K562 (cell line): ENCODE data around the gene AGPAT1. TPM values are rescaled to one million over a fixed set of nuclear protein-coding genes. Genes with fewer than 3 reads are reported as not detected.

Experiments used
- BCLAF1 ChIP-seq, 2 experiments: fragments of 450-650 bp in 1 of 2; IDR thresholded peaks; 2 replicates each; pipeline ENCODE4 v1.6.1; 2011 to 2017; ENCODE audit warnings: low read depth in 2 of 2, antibody characterized with exemption in 1 of 2, borderline replicate concordance in 1 of 2, low read length in 1 of 2, mild to moderate bottlenecking in 1 of 2, mixed read lengths in 1 of 2; ENCODE audit not compliant: control insufficient read depth in 1 of 2
- HDAC1 ChIP-seq, 2 experiments: fragments of 450-650 bp; IDR thresholded peaks; 2 replicates each; pipeline ENCODE4 v1.6.1; 2016 to 2017; ENCODE audit warnings: inconsistent platforms in 1 of 2, mild to moderate bottlenecking in 1 of 2, moderate library complexity in 1 of 2
- HNRNPK ChIP-seq: fragments of 200-400 bp; formaldehyde crosslinking; IDR thresholded peaks from one replicate; pipeline ENCODE4 v1.6.1; 2018; ENCODE audit warnings: mild to moderate bottlenecking, low read depth, low read length; ENCODE audit not compliant: poor library complexity, severe bottlenecking
- KDM2B ChIP-seq: fragments of 250-450 bp; sonication (Bioruptor Pico); IDR thresholded peaks from 2 replicates; pipeline ENCODE4 v1.8.0; 2021; ENCODE audit warnings: mild to moderate bottlenecking, moderate library complexity
- L3MBTL2 ChIP-seq: fragments of 450-650 bp; IDR thresholded peaks from 2 replicates; pipeline ENCODE4 v1.6.1; 2016; ENCODE audit warnings: mild to moderate bottlenecking, moderate library complexity
- NBN ChIP-seq: fragments of 450-650 bp; IDR thresholded peaks from 2 replicates; pipeline ENCODE4 v1.6.1; 2016; ENCODE audit warnings: low read depth, mild to moderate bottlenecking
- NCOR1 ChIP-seq: fragments of 450-650 bp; IDR thresholded peaks from 2 replicates; pipeline ENCODE4 v1.6.1; 2016; ENCODE audit warnings: mild to moderate bottlenecking, moderate library complexity
- PRDM10 ChIP-seq: fragments of 450-650 bp; IDR thresholded peaks from 2 replicates; pipeline ENCODE4 v1.6.1; 2018; ENCODE audit not compliant: partially characterized antibody
- RAD21 ChIP-seq, 2 experiments: fragments of 250-450 bp in 1 of 2; fragments of 450-650 bp in 1 of 2; sonication (Bioruptor Pico) in 1 of 2; formaldehyde crosslinking in 1 of 2; IDR thresholded peaks in 1 of 2; conservative IDR thresholded peaks in 1 of 2; 2 replicates each; pipeline versions ENCODE4 v1.4.0 to v1.8.0; 2020 to 2022; ENCODE audit warnings: mild to moderate bottlenecking in 2 of 2, moderate library complexity in 1 of 2
- RAD51 ChIP-seq: fragments of 450-650 bp; IDR thresholded peaks from 2 replicates; pipeline ENCODE4 v1.7.1; 2016; ENCODE audit warnings: low read depth, mild to moderate bottlenecking, borderline replicate concordance
- TCF7L2 ChIP-seq: fragments of 150-350 bp; IDR thresholded peaks from 2 replicates; pipeline ENCODE4 v1.6.1; 2016; ENCODE audit warnings: low read depth, mild to moderate bottlenecking, low read length, moderate library complexity
- TEAD4 ChIP-seq, 2 experiments: sonication (generic) in 1 of 2; formaldehyde crosslinking in 1 of 2; IDR thresholded peaks; 2 replicates each; pipeline versions ENCODE4 v1.6.1 to v1.8.0; 2012 to 2022; ENCODE audit warnings: borderline replicate concordance in 1 of 2, inconsistent platforms in 1 of 2, low read length in 1 of 2, mild to moderate bottlenecking in 1 of 2, missing genetic modification reagents in 1 of 2
- TRIM24 ChIP-seq, 2 experiments: fragments of 450-650 bp; IDR thresholded peaks; 2 replicates each; pipeline ENCODE4 v1.6.1; 2016
- ZNF324 ChIP-seq: fragments of 250-450 bp; sonication (Bioruptor Pico); IDR thresholded peaks from 2 replicates; pipeline ENCODE4 v1.4.0; 2020; ENCODE audit warnings: mild to moderate bottlenecking
- ZNF41 ChIP-seq: fragments of 250-450 bp; sonication (Bioruptor Pico); conservative IDR thresholded peaks from 2 replicates; pipeline ENCODE4 v1.4.0; 2020; ENCODE audit warnings: mild to moderate bottlenecking
- ZNF511 ChIP-seq: sonication (generic); formaldehyde crosslinking; IDR thresholded peaks from 2 replicates; pipeline ENCODE4 v1.8.0; 2022; ENCODE audit warnings: mild to moderate bottlenecking, missing genetic modification reagents
- polyA plus RNA-seq, 8 experiments: library from polyadenylated mRNA; depleted of rRNA in 4 of 8; stranded (reverse) in 5 of 8; unstranded in 3 of 8; fragments of >200 nt; fragmentation: Nextera tagmentation in 2 of 8; fragmentation: Illumina TruSeq in 1 of 8; extraction: Ambion mirVana in 2 of 8; extraction: Trizol in 1 of 8; gene quantifications; 2 replicates each; pipeline versions ENCODE4 v1.2.1 to v1.2.3, GENCODE V29; 2011 to 2014; ENCODE audit warnings: inconsistent platforms in 1 of 8, missing spikeins in 1 of 8
- total RNA-seq, 7 experiments: library from RNA; depleted of rRNA in 6 of 7; stranded (reverse); fragments of >200 nt in 6 of 7; fragmentation: Illumina TruSeq in 2 of 7; extraction: Trizol in 2 of 7; gene quantifications; 2 replicates each; pipeline versions ENCODE4 v1.2.1 to v1.2.3, GENCODE V29; 2011 to 2021; ENCODE audit warnings: low replicate concordance in 1 of 7
- TF ChIP-seq, protein P1 (sequence below): fragments of 450-650 bp; formaldehyde crosslinking; IDR thresholded peaks from 2 replicates; pipeline ENCODE4 v1.4.0; 2020; ENCODE audit warnings: mild to moderate bottlenecking, moderate library complexity

The AGPAT1 gene
- total and polyA plus RNA-seq, 9 of the 15 experiments (the other 6 are each of a cell fraction or from before 2014, with no cell fraction given), result 37.9 to 176 (median 69.4) TPM

GRCh38 chr6:32127717-32128592 lies 47.9 kb downstream of the AGPAT1 start, which contains the start of gene ATF6B (continued):
- TF ChIP-seq, protein P1, sequence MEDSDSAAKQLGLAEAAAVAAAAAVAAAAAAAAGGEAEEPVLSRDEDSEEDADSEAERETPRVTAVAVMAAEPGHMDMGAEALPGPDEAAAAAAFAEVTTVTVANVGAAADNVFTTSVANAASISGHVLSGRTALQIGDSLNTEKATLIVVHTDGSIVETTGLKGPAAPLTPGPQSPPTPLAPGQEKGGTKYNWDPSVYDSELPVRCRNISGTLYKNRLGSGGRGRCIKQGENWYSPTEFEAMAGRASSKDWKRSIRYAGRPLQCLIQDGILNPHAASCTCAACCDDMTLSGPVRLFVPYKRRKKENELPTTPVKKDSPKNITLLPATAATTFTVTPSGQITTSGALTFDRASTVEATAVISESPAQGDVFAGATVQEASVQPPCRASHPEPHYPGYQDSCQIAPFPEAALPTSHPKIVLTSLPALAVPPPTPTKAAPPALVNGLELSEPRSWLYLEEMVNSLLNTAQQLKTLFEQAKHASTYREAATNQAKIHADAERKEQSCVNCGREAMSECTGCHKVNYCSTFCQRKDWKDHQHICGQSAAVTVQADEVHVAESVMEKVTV (CRISPR knock-in tag), result no peak
- TF ChIP-seq L3MBTL2, result no peak
- TF ChIP-seq BCLAF1 (IDR thresholded peaks at IDR 0.05; ENCODE audit: borderline replicate concordance in 1 of 2, control insufficient read depth in 1 of 2, low read depth in 2 of 2, low read length in 1 of 2), result no peak
- TF ChIP-seq NCOR1, result no peak
- no peak for TF ChIP-seq RAD21 (CRISPR knock-in tag; conservative IDR thresholded peaks at IDR 0.05 in 1 of 2, IDR thresholded peaks at IDR 0.05 in 1 of 2)
- TF ChIP-seq TRIM24 (IDR thresholded peaks at IDR 0.05), result peak in 1 of 2 experiments; percentile 13; a peak in 1 of 4 replicates
- TF ChIP-seq HNRNPK, result no peak
- 0 out of 2 replicates have a peak, but pooled peaks have one; percentile 43 for TF ChIP-seq KDM2B (CRISPR knock-in tag)
- TF ChIP-seq TEAD4 (IDR thresholded peaks at IDR 0.05; ENCODE audit: low read length), result no peak
- TF ChIP-seq TEAD4 (CRISPR knock-in tag; IDR thresholded peaks at IDR 0.05; ENCODE audit: borderline replicate concordance), result no peak
- peak in 1 of 2 experiments; percentile 83; a peak in 2 of 4 replicates for TF ChIP-seq HDAC1 (IDR thresholded peaks at IDR 0.05)
- TF ChIP-seq ZNF41 (CRISPR knock-in tag), result no peak
- TF ChIP-seq NBN, result peak; percentile 53; the same call in 1 of the 2 replicates
- TF ChIP-seq ZNF324 (CRISPR knock-in tag), result no peak
- peak; percentile 93 for TF ChIP-seq RAD51
- TF ChIP-seq PRDM10, result peak; percentile 41
- TF ChIP-seq ZNF511, result peak; percentile 56
- no peak for TF ChIP-seq TCF7L2
